HEK293 (cell line): ENCODE measurements around the gene NECAB3.

ENCODE experiments used
- CTCF ChIA-PET: fragments of 350-600 bp; formaldehyde crosslinking; extraction: SDS; loops from one replicate; lab custom pipeline; 2021; ENCODE audit warnings: antibody characterized with exemption; lab: Yijun Ruan, JAX
- POLR2A ChIA-PET: fragments of 300-600 bp; formaldehyde crosslinking; extraction: SDS; loops from one replicate; lab custom pipeline; 2020; ENCODE audit warnings: antibody characterized with exemption, inconsistent platforms; lab: Yijun Ruan, JAX
- H3K27ac ChIP-seq: fragments of 200-500 bp; sonication (Bioruptor generic); 2 replicates; pipeline ENCODE4 v1.5.1; 2014; ENCODE audit warnings: low read depth, low read length, control low read depth, inconsistent platforms; ENCODE audit errors: extremely low read depth
- H3K36me3 ChIP-seq, 2 experiments: fragments of 200-500 bp in 1 of 2; sonication (Bioruptor generic) in 1 of 2; 1 replicate in 1 of 2; 2 replicates in 1 of 2; pipeline ENCODE4 v1.5.1; 2014 to 2017; ENCODE audit warnings: inconsistent platforms in 2 of 2, low read length in 2 of 2; ENCODE audit not compliant: control insufficient read depth in 2 of 2, insufficient read depth in 1 of 2
- H3K4me1 ChIP-seq: fragments of 200-500 bp; sonication (Bioruptor generic); 2 replicates; pipeline ENCODE4 v1.5.1; 2014; ENCODE audit warnings: mild to moderate bottlenecking, low read length, inconsistent platforms; ENCODE audit not compliant: control insufficient read depth, insufficient read depth
- H3K4me3 ChIP-seq: 2 replicates; pipeline ENCODE4 v1.5.1; 2011; ENCODE audit warnings: low read depth, mild to moderate bottlenecking, control low read depth, low read length, moderate library complexity
- H3K9me3 ChIP-seq: fragments of 200-500 bp; sonication (Bioruptor generic); 2 replicates; pipeline ENCODE4 v1.5.1; 2014; ENCODE audit warnings: low read depth, low read length, inconsistent platforms; ENCODE audit not compliant: control insufficient read depth, insufficient read depth
- GFI1B ChIP-seq: fragments of 450-650 bp; formaldehyde crosslinking; IDR thresholded peaks from 2 replicates; pipeline ENCODE4 v1.5.1; 2016; ENCODE audit warnings: missing biosample characterization, missing genetic modification characterization
- GLIS1 ChIP-seq: fragments of 450-650 bp; formaldehyde crosslinking; IDR thresholded peaks from 2 replicates; pipeline ENCODE4 v1.5.1; 2016; ENCODE audit warnings: missing biosample characterization, missing genetic modification characterization
- KLF10 ChIP-seq: fragments of 450-650 bp; IDR thresholded peaks from 2 replicates; pipeline ENCODE4 v1.5.1; 2018; ENCODE audit warnings: missing biosample characterization, mild to moderate bottlenecking, missing genetic modification characterization
- SP2 ChIP-seq: fragments of 450-650 bp; formaldehyde crosslinking; IDR thresholded peaks from 2 replicates; pipeline ENCODE4 v1.5.1; 2016; ENCODE audit warnings: missing biosample characterization, missing genetic modification characterization
- ZIC2 ChIP-seq: fragments of 450-650 bp; formaldehyde crosslinking; IDR thresholded peaks from 2 replicates; pipeline ENCODE4 v1.5.1; 2016; ENCODE audit warnings: missing biosample characterization, missing genetic modification characterization
- ZNF138 ChIP-seq: fragments of 450-650 bp; formaldehyde crosslinking; IDR thresholded peaks from 2 replicates; pipeline ENCODE4 v1.5.1; 2016; ENCODE audit warnings: missing biosample characterization, missing genetic modification characterization, borderline replicate concordance
- ZNF148 ChIP-seq: fragments of 450-650 bp; formaldehyde crosslinking; IDR thresholded peaks from 2 replicates; pipeline ENCODE4 v1.5.0; 2017; ENCODE audit warnings: missing biosample characterization, missing genetic modification characterization, borderline replicate concordance
- ZNF211 ChIP-seq: fragments of 450-650 bp; formaldehyde crosslinking; IDR thresholded peaks from 2 replicates; pipeline ENCODE4 v1.5.1; 2016; ENCODE audit warnings: low read depth, missing biosample characterization, missing genetic modification characterization
- ZNF239 ChIP-seq: fragments of 450-650 bp; formaldehyde crosslinking; IDR thresholded peaks from 2 replicates; pipeline ENCODE4 v1.5.1; 2016; ENCODE audit warnings: missing biosample characterization, missing genetic modification characterization
- ZNF274 ChIP-seq, 2 experiments: fragments of 200-500 bp in 1 of 2; fragments of 450-650 bp in 1 of 2; sonication (Bioruptor generic) in 1 of 2; formaldehyde crosslinking in 1 of 2; IDR thresholded peaks; 2 replicates each; pipeline versions ENCODE4 v1.5.1 to v1.6.1; 2014 to 2016; ENCODE audit warnings: borderline replicate concordance in 1 of 2, inconsistent platforms in 1 of 2, low read length in 1 of 2, missing biosample characterization in 1 of 2, missing genetic modification characterization in 1 of 2
- ZNF280C ChIP-seq: fragments of 450-650 bp; formaldehyde crosslinking; IDR thresholded peaks from 2 replicates; pipeline ENCODE4 v1.5.1; 2016; ENCODE audit warnings: missing biosample characterization, missing genetic modification characterization
- ZNF302 ChIP-seq: fragments of 450-650 bp; formaldehyde crosslinking; IDR thresholded peaks from 2 replicates; pipeline ENCODE4 v1.5.1; 2016; ENCODE audit warnings: missing biosample characterization, missing genetic modification characterization, low read depth
- ZNF398 ChIP-seq: fragments of 450-650 bp; formaldehyde crosslinking; IDR thresholded peaks from 2 replicates; pipeline ENCODE4 v1.5.1; 2017; ENCODE audit warnings: missing biosample characterization, missing genetic modification characterization
- ZNF561 ChIP-seq: fragments of 450-650 bp; IDR thresholded peaks from 2 replicates; pipeline ENCODE4 v1.5.1; 2018; ENCODE audit warnings: missing biosample characterization, missing genetic modification characterization, borderline replicate concordance
- ZNF670 ChIP-seq: fragments of 450-650 bp; formaldehyde crosslinking; IDR thresholded peaks from 2 replicates; pipeline ENCODE4 v1.5.1; 2016; ENCODE audit warnings: missing biosample characterization, missing genetic modification characterization, low read depth
- ZNF707 ChIP-seq: fragments of 450-650 bp; formaldehyde crosslinking; IDR thresholded peaks from 2 replicates; pipeline ENCODE4 v1.5.1; 2016; ENCODE audit warnings: missing biosample characterization, missing genetic modification characterization
- ZNF837 ChIP-seq: fragments of 450-650 bp; formaldehyde crosslinking; IDR thresholded peaks from 2 replicates; pipeline ENCODE4 v1.5.1; 2016; ENCODE audit warnings: missing biosample characterization, missing genetic modification characterization
- ZNF843 ChIP-seq: fragments of 450-650 bp; formaldehyde crosslinking; IDR thresholded peaks from 2 replicates; pipeline ENCODE4 v1.5.1; 2016; ENCODE audit warnings: missing biosample characterization, missing genetic modification characterization
- TF ChIP-seq, protein P1 (sequence below): fragments of 450-650 bp; formaldehyde crosslinking; optimal IDR thresholded peaks from 2 replicates; pipeline ENCODE3; 2016; ENCODE audit warnings: missing biosample characterization, mild to moderate bottlenecking, missing genetic modification characterization
- TF ChIP-seq, protein P2 (sequence below): fragments of 450-650 bp; formaldehyde crosslinking; IDR thresholded peaks from 2 replicates; pipeline ENCODE4 v1.5.1; 2016; ENCODE audit warnings: missing biosample characterization, missing genetic modification characterization

NECAB3 gene

DNA sequence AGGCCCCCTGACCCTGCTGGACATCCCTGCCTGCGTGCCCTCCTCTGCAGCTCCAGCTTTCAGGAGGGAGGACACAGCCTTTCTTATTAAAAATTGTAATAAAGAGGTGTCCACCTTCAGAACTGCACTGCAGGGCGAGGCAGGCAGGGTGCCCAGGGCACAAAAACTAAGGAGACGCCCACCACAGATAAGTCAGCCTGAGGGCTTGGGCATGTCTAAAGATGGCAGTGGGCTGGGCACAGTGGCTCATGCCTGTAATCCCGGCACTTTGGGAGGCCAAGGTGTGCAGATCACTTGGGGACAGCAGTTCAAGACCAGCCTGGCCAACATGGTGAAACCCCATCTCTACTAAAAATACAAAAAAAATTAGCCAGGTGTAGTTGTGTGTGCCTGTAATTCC is 19.1 kb downstream of the NECAB3 start:
- POLR2A ChIA-PET = interaction anchor here (1.5 to 3.5 kb wide), 2 partner anchors 9 to 11 kb away, joined by 5 to 23 read pairs; partner anchors contain the start of gene ACTL10
- H3K9me3 ChIP-seq = no peaks in the 10 kb centered on the region
- peaks cover 0 to 38% of the 10 kb centered on the region in 2 experiments; a peak in 1 of 3 replicates for H3K36me3 ChIP-seq
- no peaks in the 10 kb centered on the region for H3K4me1 ChIP-seq
- CTCF ChIA-PET = interaction anchor here (0.7 to 2.6 kb wide), 4 partner anchors 11 to 202 kb away, joined by 3 to 7 read pairs (median 3); partner anchors contain the start of gene ACTL10
- TF ChIP-seq GFI1B (tag by site-specific recombination) (no peak), ZNF211 (tag by site-specific recombination) (no peak), SP2 (tag by site-specific recombination) (no peak), ZNF280C (tag by site-specific recombination) (no peak)
- TF ChIP-seq, all 188 proteins: peak for 0
- no peak overlapping the region for H3K27ac ChIP-seq
- H3K4me3 ChIP-seq = no peak overlapping the region

GRCh38 chr20:33654680-33655161 is 19.5 kb downstream of the NECAB3 start:
- POLR2A ChIA-PET = interaction anchor here (1.0 to 3.5 kb wide), 3 partner anchors 9 to 166 kb away, joined by 5 to 23 read pairs (median 5); partner anchors contain the start of gene ACTL10
- Histone ChIP-seq H3K27ac (no peak overlapping the region), H3K4me1 (no peaks in the 10 kb centered on the region), H3K4me3 (no peak overlapping the region), H3K36me3 (peaks cover 0 to 34% of the 10 kb centered on the region in 2 experiments; a peak in 1 of 3 replicates), H3K9me3 (no peaks in the 10 kb centered on the region)
- CTCF ChIA-PET = interaction anchor here (0.6 to 2.6 kb wide), 7 partner anchors 8 to 228 kb away, joined by 3 to 8 read pairs (median 3); partner anchors contain the start of gene PXMP4
- TF ChIP-seq KLF10 (no peak), ZNF707 (tag by site-specific recombination) (no peak), ZNF211 (tag by site-specific recombination) (no peak), ZNF274 (IDR thresholded peaks at IDR 0.05; ENCODE audit: low read length) (no peak), ZNF274 (tag by site-specific recombination; IDR thresholded peaks at IDR 0.05; ENCODE audit: borderline replicate concordance) (no peak), ZNF561 (no peak), ZNF837 (tag by site-specific recombination) (no peak), ZNF302 (tag by site-specific recombination) (no peak), ZNF239 (tag by site-specific recombination) (no peak), ZNF843 (tag by site-specific recombination) (no peak), ZNF670 (no peak), ZNF138 (no peak), ZNF398 (tag by site-specific recombination) (no peak), ZIC2 (tag by site-specific recombination) (no peak), ZNF148 (tag by site-specific recombination) (no peak), GLIS1 (no peak), SP2 (tag by site-specific recombination) (no peak)
- TF ChIP-seq, protein P1, sequence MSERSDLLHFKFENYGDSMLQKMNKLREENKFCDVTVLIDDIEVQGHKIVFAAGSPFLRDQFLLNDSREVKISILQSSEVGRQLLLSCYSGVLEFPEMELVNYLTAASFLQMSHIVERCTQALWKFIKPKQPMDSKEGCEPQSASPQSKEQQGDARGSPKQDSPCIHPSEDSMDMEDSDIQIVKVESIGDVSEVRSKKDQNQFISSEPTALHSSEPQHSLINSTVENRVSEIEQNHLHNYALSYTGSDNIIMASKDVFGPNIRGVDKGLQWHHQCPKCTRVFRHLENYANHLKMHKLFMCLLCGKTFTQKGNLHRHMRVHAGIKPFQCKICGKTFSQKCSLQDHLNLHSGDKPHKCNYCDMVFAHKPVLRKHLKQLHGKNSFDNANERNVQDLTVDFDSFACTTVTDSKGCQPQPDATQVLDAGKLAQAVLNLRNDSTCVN (tag by site-specific recombination) = no peak
- TF ChIP-seq, protein P2, sequence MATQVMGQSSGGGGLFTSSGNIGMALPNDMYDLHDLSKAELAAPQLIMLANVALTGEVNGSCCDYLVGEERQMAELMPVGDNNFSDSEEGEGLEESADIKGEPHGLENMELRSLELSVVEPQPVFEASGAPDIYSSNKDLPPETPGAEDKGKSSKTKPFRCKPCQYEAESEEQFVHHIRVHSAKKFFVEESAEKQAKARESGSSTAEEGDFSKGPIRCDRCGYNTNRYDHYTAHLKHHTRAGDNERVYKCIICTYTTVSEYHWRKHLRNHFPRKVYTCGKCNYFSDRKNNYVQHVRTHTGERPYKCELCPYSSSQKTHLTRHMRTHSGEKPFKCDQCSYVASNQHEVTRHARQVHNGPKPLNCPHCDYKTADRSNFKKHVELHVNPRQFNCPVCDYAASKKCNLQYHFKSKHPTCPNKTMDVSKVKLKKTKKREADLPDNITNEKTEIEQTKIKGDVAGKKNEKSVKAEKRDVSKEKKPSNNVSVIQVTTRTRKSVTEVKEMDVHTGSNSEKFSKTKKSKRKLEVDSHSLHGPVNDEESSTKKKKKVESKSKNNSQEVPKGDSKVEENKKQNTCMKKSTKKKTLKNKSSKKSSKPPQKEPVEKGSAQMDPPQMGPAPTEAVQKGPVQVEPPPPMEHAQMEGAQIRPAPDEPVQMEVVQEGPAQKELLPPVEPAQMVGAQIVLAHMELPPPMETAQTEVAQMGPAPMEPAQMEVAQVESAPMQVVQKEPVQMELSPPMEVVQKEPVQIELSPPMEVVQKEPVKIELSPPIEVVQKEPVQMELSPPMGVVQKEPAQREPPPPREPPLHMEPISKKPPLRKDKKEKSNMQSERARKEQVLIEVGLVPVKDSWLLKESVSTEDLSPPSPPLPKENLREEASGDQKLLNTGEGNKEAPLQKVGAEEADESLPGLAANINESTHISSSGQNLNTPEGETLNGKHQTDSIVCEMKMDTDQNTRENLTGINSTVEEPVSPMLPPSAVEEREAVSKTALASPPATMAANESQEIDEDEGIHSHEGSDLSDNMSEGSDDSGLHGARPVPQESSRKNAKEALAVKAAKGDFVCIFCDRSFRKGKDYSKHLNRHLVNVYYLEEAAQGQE = no peak
